HEK293 (cell line): ENCODE results near the gene P2RY4.

ENCODE experiments used
- CTCF ChIA-PET: fragments of 350-600 bp; formaldehyde crosslinking; extraction: SDS; loops from one replicate; lab custom pipeline; 2021; ENCODE audit warnings: antibody characterized with exemption; lab: Yijun Ruan, JAX
- POLR2A ChIA-PET: fragments of 300-600 bp; formaldehyde crosslinking; extraction: SDS; loops from one replicate; lab custom pipeline; 2020; ENCODE audit warnings: antibody characterized with exemption, inconsistent platforms; lab: Yijun Ruan, JAX
- H3K27ac ChIP-seq: fragments of 200-500 bp; sonication (Bioruptor generic); 2 replicates; pipeline ENCODE4 v1.5.1; 2014; ENCODE audit warnings: low read depth, low read length, control low read depth, inconsistent platforms; ENCODE audit errors: extremely low read depth
- H3K36me3 ChIP-seq, 2 experiments: fragments of 200-500 bp in 1 of 2; sonication (Bioruptor generic) in 1 of 2; 1 replicate in 1 of 2; 2 replicates in 1 of 2; pipeline ENCODE4 v1.5.1; 2014 to 2017; ENCODE audit warnings: inconsistent platforms in 2 of 2, low read length in 2 of 2; ENCODE audit not compliant: control insufficient read depth in 2 of 2, insufficient read depth in 1 of 2
- H3K4me1 ChIP-seq: fragments of 200-500 bp; sonication (Bioruptor generic); 2 replicates; pipeline ENCODE4 v1.5.1; 2014; ENCODE audit warnings: mild to moderate bottlenecking, low read length, inconsistent platforms; ENCODE audit not compliant: control insufficient read depth, insufficient read depth
- H3K4me3 ChIP-seq: 2 replicates; pipeline ENCODE4 v1.5.1; 2011; ENCODE audit warnings: low read depth, mild to moderate bottlenecking, control low read depth, low read length, moderate library complexity
- H3K9me3 ChIP-seq: fragments of 200-500 bp; sonication (Bioruptor generic); 2 replicates; pipeline ENCODE4 v1.5.1; 2014; ENCODE audit warnings: low read depth, low read length, inconsistent platforms; ENCODE audit not compliant: control insufficient read depth, insufficient read depth
- BCL11A ChIP-seq: fragments of 450-650 bp; formaldehyde crosslinking; IDR thresholded peaks from 2 replicates; pipeline ENCODE4 v1.5.1; 2016; ENCODE audit warnings: low read depth, missing biosample characterization, missing genetic modification characterization
- GFI1B ChIP-seq: fragments of 450-650 bp; formaldehyde crosslinking; IDR thresholded peaks from 2 replicates; pipeline ENCODE4 v1.5.1; 2016; ENCODE audit warnings: missing biosample characterization, missing genetic modification characterization
- INSM2 ChIP-seq: fragments of 450-650 bp; formaldehyde crosslinking; IDR thresholded peaks from 2 replicates; pipeline ENCODE4 v1.5.1; 2016; ENCODE audit warnings: missing biosample characterization, missing genetic modification characterization
- KLF17 ChIP-seq: fragments of 450-650 bp; formaldehyde crosslinking; IDR thresholded peaks from 2 replicates; pipeline ENCODE4 v1.5.1; 2016; ENCODE audit warnings: missing biosample characterization, missing genetic modification characterization
- MYNN ChIP-seq: fragments of 450-650 bp; formaldehyde crosslinking; IDR thresholded peaks from 2 replicates; pipeline ENCODE4 v1.5.1; 2016; ENCODE audit warnings: missing biosample characterization, missing genetic modification characterization, borderline replicate concordance
- RBAK ChIP-seq: fragments of 450-650 bp; formaldehyde crosslinking; IDR thresholded peaks from 2 replicates; pipeline ENCODE4 v1.5.1; 2016; ENCODE audit warnings: missing biosample characterization, missing genetic modification characterization
- ZBTB49 ChIP-seq: fragments of 450-650 bp; formaldehyde crosslinking; IDR thresholded peaks from 2 replicates; pipeline ENCODE4 v1.5.1; 2016; ENCODE audit warnings: missing biosample characterization, missing genetic modification characterization, low read depth
- ZFP69B ChIP-seq: fragments of 450-650 bp; formaldehyde crosslinking; IDR thresholded peaks from 2 replicates; pipeline ENCODE4 v1.5.1; 2016; ENCODE audit warnings: missing biosample characterization, missing genetic modification characterization
- ZIC2 ChIP-seq: fragments of 450-650 bp; formaldehyde crosslinking; IDR thresholded peaks from 2 replicates; pipeline ENCODE4 v1.5.1; 2016; ENCODE audit warnings: missing biosample characterization, missing genetic modification characterization
- ZNF112 ChIP-seq: fragments of 450-650 bp; formaldehyde crosslinking; IDR thresholded peaks from 2 replicates; pipeline ENCODE4 v1.5.0; 2017; ENCODE audit warnings: missing biosample characterization, missing genetic modification characterization
- ZNF121 ChIP-seq: fragments of 450-650 bp; formaldehyde crosslinking; IDR thresholded peaks from 2 replicates; pipeline ENCODE4 v1.5.1; 2016; ENCODE audit warnings: missing biosample characterization, missing genetic modification characterization
- ZNF169 ChIP-seq: fragments of 450-650 bp; formaldehyde crosslinking; IDR thresholded peaks from 2 replicates; pipeline ENCODE4 v1.5.1; 2016; ENCODE audit warnings: missing biosample characterization, missing genetic modification characterization
- ZNF324 ChIP-seq: fragments of 450-650 bp; formaldehyde crosslinking; IDR thresholded peaks from 2 replicates; pipeline ENCODE4 v1.5.1; 2016; ENCODE audit warnings: missing biosample characterization, missing genetic modification characterization
- ZNF37A ChIP-seq: fragments of 450-650 bp; IDR thresholded peaks from 2 replicates; pipeline ENCODE4 v1.5.1; 2018; ENCODE audit warnings: missing biosample characterization, missing genetic modification characterization
- ZNF488 ChIP-seq: fragments of 450-650 bp; formaldehyde crosslinking; IDR thresholded peaks from 2 replicates; pipeline ENCODE4 v1.5.1; 2016; ENCODE audit warnings: missing biosample characterization, missing genetic modification characterization
- ZNF514 ChIP-seq: fragments of 450-650 bp; formaldehyde crosslinking; IDR thresholded peaks from 2 replicates; pipeline ENCODE4 v1.5.1; 2016; ENCODE audit warnings: missing biosample characterization, missing genetic modification characterization
- ZNF529 ChIP-seq: fragments of 450-650 bp; formaldehyde crosslinking; IDR thresholded peaks from 2 replicates; pipeline ENCODE4 v1.5.1; 2017; ENCODE audit warnings: missing genetic modification characterization, missing biosample characterization; ENCODE audit not compliant: insufficient replicate concordance
- ZNF692 ChIP-seq: fragments of 450-650 bp; formaldehyde crosslinking; IDR thresholded peaks from 2 replicates; pipeline ENCODE4 v1.5.1; 2016; ENCODE audit warnings: missing biosample characterization, missing genetic modification characterization
- TF ChIP-seq, protein P1 (sequence below): fragments of 450-650 bp; formaldehyde crosslinking; IDR thresholded peaks from 2 replicates; pipeline ENCODE4 v1.5.1; 2017; ENCODE audit warnings: missing biosample characterization, missing genetic modification characterization
- TF ChIP-seq, protein P2 (sequence below): fragments of 450-650 bp; formaldehyde crosslinking; IDR thresholded peaks from 2 replicates; pipeline ENCODE4 v1.5.0; 2017; ENCODE audit warnings: missing biosample characterization, missing genetic modification characterization, borderline replicate concordance

The P2RY4 gene

GRCh38 chrX:70226687-70227086 lies 33.3 kb downstream of the P2RY4 start (continued):
- TF ChIP-seq, protein P1, sequence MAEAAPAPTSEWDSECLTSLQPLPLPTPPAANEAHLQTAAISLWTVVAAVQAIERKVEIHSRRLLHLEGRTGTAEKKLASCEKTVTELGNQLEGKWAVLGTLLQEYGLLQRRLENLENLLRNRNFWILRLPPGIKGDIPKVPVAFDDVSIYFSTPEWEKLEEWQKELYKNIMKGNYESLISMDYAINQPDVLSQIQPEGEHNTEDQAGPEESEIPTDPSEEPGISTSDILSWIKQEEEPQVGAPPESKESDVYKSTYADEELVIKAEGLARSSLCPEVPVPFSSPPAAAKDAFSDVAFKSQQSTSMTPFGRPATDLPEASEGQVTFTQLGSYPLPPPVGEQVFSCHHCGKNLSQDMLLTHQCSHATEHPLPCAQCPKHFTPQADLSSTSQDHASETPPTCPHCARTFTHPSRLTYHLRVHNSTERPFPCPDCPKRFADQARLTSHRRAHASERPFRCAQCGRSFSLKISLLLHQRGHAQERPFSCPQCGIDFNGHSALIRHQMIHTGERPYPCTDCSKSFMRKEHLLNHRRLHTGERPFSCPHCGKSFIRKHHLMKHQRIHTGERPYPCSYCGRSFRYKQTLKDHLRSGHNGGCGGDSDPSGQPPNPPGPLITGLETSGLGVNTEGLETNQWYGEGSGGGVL (tag by site-specific recombination): no peak

GRCh38 chrX:70226048-70226447 lies 34.0 kb downstream of the P2RY4 start:
- POLR2A ChIA-PET: no interaction called here
- H3K9me3 ChIP-seq: no peaks in the 10 kb centered on the region
- no peaks in the 10 kb centered on the region for H3K36me3 ChIP-seq
- TF ChIP-seq MYNN (tag by site-specific recombination) (no peak), ZNF169 (tag by site-specific recombination) (no peak), ZIC2 (tag by site-specific recombination) (no peak), INSM2 (tag by site-specific recombination) (no peak), GFI1B (tag by site-specific recombination) (no peak), ZNF121 (tag by site-specific recombination) (no peak), ZNF692 (tag by site-specific recombination) (no peak), ZNF324 (no peak), ZNF112 (no peak), BCL11A (tag by site-specific recombination) (no peak), RBAK (tag by site-specific recombination) (no peak), ZFP69B (tag by site-specific recombination) (no peak), ZNF529 (no peak), ZNF514 (tag by site-specific recombination) (no peak), ZNF488 (no peak), KLF17 (tag by site-specific recombination) (no peak), ZBTB49 (no peak), ZNF37A (tag by site-specific recombination) (no peak)
- TF ChIP-seq, protein P2, sequence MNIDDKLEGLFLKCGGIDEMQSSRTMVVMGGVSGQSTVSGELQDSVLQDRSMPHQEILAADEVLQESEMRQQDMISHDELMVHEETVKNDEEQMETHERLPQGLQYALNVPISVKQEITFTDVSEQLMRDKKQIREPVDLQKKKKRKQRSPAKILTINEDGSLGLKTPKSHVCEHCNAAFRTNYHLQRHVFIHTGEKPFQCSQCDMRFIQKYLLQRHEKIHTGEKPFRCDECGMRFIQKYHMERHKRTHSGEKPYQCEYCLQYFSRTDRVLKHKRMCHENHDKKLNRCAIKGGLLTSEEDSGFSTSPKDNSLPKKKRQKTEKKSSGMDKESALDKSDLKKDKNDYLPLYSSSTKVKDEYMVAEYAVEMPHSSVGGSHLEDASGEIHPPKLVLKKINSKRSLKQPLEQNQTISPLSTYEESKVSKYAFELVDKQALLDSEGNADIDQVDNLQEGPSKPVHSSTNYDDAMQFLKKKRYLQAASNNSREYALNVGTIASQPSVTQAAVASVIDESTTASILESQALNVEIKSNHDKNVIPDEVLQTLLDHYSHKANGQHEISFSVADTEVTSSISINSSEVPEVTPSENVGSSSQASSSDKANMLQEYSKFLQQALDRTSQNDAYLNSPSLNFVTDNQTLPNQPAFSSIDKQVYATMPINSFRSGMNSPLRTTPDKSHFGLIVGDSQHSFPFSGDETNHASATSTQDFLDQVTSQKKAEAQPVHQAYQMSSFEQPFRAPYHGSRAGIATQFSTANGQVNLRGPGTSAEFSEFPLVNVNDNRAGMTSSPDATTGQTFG (tag by site-specific recombination): no peak
- TF ChIP-seq, all 188 proteins: peak for 0
- Histone ChIP-seq H3K4me1 (no peaks in the 10 kb centered on the region), H3K4me3 (no peak overlapping the region), H3K27ac (no peak overlapping the region)
- CTCF ChIA-PET: interaction anchor here (1.1 kb wide), 1 partner anchor 29 kb away, joined by 5 read pairs; no protein-coding TSS in a partner anchor
